GM20431 (cell line): ENCODE measurements around the gene C1QTNF6.
"Not testable (repeated sequence)": the region's sequence is repeated elsewhere in the genome, so short reads cannot be mapped to it uniquely, and the experiment has no call there.

Experiments
- in situ Hi-C: fragments of 300-500 bp; cut with MseI, MboI; formaldehyde crosslinking; loops from one replicate; pipeline ENCODE4 v1.15.0; 2020; ENCODE audit warnings: low sequenced_read_pairs; ENCODE audit not compliant: unreplicated experiment

The C1QTNF6 gene

GRCh38 chr22:37179622-37180420 is 8.2 kb downstream of the C1QTNF6 start:
- in situ Hi-C loops = no loop called here

DNA sequence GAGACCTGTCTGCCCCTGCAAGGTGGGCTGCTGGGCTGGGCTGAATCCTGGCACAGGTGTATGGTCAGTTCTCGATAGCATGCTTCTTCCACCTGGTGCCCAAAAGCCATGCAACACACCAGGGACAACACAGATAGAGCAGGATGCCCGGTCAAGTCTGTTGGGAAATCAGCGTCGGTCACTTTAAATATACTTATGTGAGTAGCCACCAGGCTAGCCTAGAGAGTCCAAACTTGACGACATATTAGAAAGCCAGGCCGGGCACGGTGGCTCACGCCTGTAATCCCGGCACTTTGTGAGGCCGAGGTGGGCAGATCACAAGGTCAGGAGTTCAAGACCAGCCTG is 8.9 kb downstream of the C1QTNF6 start:
- in situ Hi-C loops = no loop called here

- in situ Hi-C loops = no loop called here
Observed at GRCh38 chr22:37178350-37179125, 9.5 kb downstream of the C1QTNF6 start.

GRCh38 chr22:37177755-37178154 is 10.3 kb downstream of the C1QTNF6 start:
- in situ Hi-C loops = no loop called here

DNA sequence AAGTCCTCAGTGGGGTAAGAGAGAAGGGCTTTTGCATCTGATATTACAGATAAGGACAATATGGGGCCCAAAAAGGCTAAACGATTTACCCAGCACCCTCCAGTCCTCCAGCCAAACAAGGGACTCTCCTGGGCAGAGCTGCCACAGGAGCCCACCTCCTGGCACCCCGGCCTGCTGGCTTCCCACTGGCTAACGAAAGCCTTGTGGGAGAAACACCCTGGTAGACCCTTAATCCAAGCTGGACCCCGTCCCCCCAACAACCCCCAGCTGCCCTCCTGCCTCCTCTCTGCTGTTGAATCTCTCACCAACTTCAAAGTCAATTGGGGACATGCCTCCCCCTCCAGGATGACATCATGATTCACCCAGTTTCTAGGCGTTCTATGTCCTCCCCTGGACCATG is 10.8 kb downstream of the C1QTNF6 start:
- in situ Hi-C loops = no loop called here

- in situ Hi-C loops = no loop called here
Observed at GRCh38 chr22:37176464-37177061, 11.5 kb downstream of the C1QTNF6 start.

DNA sequence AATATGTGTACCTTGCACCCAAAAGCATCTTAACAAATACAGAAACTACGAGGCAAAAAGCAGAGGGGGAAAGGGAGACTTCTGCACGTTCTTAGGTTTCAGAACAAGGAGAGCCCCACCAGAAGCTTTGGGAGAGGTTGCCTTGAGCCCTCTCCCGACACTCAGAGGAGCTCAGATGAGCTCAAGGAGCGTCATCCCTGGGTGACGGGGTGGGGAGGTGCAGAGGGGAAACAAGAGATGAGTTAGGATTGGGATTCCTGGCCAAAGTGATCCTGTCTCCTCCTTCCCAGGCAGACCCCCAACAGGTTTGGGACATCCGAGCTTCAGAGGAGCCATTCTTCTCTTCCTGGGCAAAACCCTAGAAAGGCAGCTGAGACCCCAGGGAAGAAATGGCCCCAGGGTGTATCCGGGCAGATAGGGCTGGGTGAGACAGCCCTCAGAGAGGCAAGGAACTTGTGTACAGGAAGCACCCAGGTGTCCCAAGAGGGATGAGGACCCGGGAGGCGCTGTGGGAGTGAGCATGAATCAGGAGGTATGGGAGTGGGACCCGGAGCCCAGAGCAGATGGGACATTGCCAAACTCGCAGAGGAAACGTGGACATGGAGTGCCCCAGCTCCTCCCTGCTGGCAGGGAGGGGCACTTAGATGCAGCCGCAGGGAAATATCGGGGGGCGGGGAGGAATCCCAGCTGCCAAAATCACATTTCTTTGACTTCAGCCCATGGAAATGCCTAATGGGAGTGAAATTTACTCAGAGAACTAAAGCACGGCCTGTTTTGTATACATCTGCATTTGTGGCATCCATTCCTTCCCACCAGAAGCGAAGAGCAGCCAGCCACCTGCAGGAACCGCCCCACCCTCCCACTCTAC is 12.4 kb downstream of the C1QTNF6 start:
- in situ Hi-C loops = no loop called here

DNA sequence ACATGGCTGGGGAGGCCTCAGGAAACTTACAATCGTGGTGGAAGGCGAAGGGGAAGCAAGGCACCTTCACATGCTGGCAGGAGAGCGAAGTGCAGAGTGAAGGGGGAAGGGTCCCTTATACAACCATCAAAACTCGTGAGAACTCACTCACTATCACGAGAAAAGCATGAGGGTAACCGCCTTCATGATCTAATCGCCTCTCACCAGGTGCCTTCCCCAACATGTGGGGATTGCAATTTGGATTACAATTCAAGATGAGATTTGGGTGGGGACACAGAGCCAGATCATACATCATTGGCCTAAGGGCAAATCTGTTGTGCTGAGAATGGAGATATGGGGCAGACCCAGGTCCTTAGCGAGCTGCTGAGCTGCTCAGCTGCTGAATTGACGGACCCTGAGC is 13.1 kb downstream of the C1QTNF6 start:
- in situ Hi-C loops = no loop called here

DNA sequence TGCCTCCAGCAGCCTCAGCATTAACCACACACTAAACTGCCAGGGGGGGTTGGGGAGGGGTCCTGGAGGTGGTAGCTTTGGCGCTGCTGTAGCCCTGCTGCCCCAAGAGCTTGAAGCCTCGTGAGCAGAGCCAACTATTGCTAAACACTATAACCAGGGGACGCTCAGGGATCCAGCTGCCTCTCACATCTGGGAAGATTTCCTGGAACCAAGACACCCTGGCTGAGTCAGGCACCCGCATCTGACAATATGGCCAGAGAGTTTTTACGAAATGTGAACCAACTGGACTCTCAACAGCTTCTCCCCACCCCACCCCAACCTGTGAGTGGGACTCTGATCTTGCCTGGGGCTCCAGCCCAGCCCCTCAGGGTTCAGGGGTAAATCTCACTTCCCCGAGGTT is 14.3 kb downstream of the C1QTNF6 start:
- in situ Hi-C loops = no loop called here

- in situ Hi-C loops = no loop called here
Observed at GRCh38 chr22:37172266-37173245, 15.5 kb downstream of the C1QTNF6 start.

DNA sequence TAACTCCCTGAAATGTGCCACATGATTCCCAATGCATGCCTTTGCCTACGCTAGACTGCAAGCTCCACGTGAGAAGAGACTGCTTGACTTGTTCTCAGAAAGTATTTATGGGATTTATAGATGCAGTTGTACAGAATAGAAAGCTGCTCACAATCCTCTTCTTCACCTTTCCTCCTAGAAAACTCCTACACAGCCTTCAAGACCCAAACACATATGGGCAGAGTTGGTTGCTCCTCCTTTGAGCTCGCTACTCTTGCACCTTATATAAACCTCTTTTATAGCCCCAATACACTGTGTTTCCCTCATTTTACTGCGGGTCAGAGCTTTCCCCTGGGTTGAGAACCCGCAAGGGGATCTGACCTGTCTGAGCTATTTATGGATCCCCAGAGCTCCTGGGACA is 16.4 kb downstream of the C1QTNF6 start:
- in situ Hi-C loops = no loop called here

DNA sequence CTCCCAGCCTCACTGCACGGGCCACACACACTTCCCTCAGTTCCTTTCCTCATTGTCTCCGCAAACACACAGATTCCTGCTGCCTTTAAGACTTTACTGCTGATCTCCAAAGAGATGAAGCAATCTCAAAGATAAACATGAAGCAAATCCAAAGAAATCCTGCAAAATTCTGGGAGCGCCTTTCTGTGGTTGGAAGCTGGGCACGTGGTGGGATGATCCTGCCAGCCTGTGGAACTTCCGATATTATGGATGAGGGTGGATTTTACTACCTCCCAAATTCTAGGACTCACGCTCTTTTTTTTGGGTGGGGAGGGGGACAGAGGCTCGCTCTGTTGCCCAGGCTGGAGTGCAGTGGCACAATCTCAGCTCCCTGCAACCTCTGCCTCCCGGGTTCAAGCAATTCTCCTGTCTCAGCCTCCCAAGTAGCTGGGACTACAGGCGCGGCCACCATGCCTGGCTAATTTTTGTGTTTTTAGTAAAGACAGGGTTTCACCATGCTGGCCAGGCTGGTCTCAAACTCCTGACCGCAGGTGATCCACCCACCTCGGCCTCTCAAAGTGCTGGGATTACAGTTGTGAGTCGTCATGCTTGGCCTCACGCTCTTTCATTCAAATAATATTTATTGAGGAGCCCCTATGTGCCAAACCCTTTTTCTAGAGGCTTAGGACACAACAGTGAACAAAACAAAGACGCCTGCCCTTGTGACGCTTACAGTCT is 17.2 kb downstream of the C1QTNF6 start:
- in situ Hi-C loops = not testable (repeated sequence)

GRCh38 chr22:37169947-37170688 is 17.9 kb downstream of the C1QTNF6 start:
- in situ Hi-C loops = no loop called here

GRCh38 chr22:37169406-37169805 is 18.6 kb downstream of the C1QTNF6 start:
- in situ Hi-C loops = no loop called here

DNA sequence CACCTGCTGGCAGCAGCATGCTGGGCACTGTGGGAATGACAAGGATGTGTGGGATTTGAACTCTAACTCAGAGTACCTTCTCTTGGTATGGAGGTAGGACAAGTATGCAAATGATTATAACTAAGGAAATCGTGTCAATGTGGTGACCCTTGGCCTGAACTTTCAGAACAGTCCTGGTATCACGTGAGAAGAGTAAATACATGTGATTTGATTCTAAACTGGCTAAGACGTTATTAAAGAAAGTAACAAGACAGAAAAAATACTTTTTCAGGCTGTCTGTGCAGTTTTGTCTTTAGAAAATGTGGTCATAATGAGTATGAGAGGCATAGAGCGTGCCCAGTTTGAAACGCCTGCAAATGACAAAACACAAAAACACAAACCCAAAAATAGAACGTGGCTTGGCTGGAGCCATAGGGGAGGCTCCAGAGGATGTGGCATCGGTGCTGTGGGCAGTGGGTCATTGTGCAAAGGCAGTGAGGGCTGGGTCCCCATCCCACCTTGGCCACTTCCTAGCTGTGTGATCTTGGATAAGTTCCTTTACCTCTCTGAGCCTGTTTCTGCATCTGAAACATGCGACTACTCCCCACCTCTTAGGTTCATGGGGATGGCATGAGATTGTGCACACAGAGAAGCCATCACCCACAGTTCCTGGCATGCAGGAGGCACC is 19.9 kb downstream of the C1QTNF6 start:
- in situ Hi-C loops = no loop called here

DNA sequence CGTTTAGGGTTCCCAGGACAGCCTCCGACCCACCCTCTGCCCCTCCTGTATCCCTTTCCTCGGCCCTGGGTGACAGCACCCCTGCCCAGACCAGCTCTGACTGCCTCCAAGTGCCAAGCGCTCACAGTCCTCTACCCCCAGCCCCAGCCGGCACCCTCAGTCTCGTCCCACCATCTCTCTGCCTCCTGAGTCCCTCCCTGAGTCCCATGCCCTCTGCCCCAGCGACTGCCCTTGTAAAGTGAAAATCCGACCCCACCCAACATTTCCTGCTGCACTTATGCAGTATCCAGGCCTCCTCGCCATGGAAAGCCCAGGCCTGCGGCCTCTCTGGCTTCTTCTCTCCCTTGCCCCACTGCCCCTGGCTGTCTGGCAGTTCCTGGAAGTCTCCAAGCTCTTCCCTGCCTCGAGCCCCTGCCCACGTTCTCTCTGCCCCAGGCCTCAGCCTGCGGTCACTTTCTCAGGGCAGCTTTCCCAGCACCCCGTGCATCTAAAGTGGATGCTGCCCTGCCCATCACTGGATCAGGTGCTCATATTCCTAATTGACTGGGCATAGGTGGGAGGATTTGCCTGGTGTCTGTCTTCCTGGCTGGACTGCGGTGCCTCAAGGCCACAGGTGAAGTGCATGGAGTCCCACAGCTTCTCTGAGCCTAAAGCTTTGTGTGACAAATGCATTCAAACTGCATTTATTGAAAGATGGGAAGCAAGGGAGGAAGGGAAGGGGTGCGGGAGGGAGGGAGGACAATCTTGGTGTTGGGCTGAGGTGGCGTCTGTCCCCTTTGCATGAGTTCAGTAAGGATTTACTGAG is 20.7 kb downstream of the C1QTNF6 start:
- in situ Hi-C loops = no loop called here

DNA sequence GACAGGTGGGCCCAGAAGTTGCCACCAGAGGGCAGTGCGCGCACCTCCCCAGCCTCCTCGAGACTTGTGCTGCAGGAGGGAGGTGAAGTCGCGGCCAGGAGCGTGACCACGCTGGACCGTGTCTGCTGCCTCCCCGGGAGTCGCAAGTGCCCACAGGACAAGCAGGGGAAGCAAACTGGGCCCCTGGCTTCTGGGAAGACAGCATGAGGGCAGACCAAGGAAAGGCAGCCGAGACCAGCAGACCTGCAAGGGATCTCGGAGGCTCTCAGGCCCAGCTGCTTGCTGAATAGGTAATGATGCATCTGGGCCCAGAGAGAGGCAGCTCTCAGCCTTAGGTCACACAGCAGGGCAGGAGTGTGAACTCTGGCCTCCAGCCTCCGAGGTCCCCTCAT is 21.4 kb downstream of the C1QTNF6 start:
- in situ Hi-C loops = no loop called here
